Measurements from ENCODE around the gene ZNF423. TPM values are rescaled to one million over a fixed set of nuclear protein-coding genes. Genes with fewer than 3 reads are reported as not detected.

ZNF423 gene
- total RNA-seq, 4 donors from 2014 or later, result 0.72 to 5.9 (median 1.1) TPM

GRCh38 chr16:49816875-49817274 is 39.0 kb downstream of the ZNF423 start:
- no peaks in the 10 kb centered on the region for H3K36me3 ChIP-seq
- no peaks in the 10 kb centered on the region for H3K9me3 ChIP-seq
- H3K4me1 ChIP-seq, result peaks cover 0 to 6% (median 0%) of the 10 kb centered on the region in 3 donors
- DNase-seq, result no peak
- H3K27ac ChIP-seq, result no peak overlapping the region
- WGBS, 2 donors, result 59% methylated on average over 5 of the region's 8 CpGs
- no peak overlapping the region for H3K4me3 ChIP-seq
- H3K27me3 ChIP-seq, result no peaks in the 10 kb centered on the region
- intact Hi-C loops (cut with DNase I), result no loop called here
- TF ChIP-seq CTCF (IDR thresholded peaks at IDR 0.05) (no peak), POLR2A (IDR thresholded peaks at IDR 0.05) (no peak)

DNA sequence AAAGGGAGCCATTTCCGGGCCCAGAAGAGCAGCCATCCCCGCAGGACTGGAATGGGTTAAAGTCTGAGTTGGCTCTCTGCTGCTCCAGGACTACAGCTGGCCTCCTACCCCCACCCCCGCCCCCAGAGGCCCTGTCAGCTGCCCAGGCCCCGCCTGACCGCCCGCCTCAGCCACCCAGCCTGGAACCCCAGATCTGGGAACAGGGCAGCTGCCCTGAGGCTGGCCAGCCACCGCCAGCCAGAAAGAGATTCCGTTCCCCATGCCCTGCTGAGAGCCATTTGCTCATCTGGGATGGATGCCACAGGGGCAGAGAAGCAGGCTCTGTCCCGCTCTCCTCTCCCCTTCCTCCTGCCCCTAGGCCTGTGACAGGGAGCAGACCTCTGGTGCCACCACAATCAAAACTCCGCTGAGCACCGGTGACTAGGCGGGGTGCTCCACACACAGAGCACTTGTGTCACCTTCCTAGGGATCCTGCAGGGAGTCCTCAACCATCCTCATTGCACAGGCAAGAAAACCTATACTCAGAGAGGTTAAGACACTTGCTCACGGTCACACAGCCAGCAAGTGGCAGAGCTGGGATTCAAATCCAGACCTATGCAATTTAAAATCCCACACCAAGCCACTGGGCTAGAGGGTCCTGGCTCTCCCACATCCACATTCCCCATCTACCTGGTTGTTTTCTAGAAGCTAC is 44.1 kb downstream of the ZNF423 start:
- H3K36me3 ChIP-seq, result no peaks in the 10 kb centered on the region
- TF ChIP-seq POLR2A (IDR thresholded peaks at IDR 0.05) (no peak), CTCF (IDR thresholded peaks at IDR 0.05) (no peak)

DNA sequence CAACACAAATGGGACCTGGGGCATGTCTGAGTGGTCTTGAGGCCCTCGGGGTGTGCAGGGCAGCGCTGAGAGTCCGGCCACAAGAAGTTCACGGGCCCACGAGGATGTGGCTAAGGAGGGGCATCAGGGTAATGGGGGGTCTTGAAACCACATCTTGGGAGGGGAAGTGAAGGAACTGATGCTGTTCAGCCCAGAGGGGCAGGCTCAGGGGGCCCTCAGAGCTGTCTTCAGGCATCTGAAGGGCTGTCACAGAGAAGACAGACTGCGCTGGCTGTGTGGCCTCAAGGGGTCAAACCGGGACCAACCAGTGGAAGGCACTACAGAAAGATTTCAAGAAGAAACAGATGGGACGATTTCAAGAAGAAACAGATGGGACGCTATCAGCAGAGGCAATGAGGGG is 45.1 kb downstream of the ZNF423 start:
- intact Hi-C loops (cut with DNase I), result no loop called here
- TF ChIP-seq POLR2A (IDR thresholded peaks at IDR 0.05), result no peak
- no peak for TF ChIP-seq CTCF (IDR thresholded peaks at IDR 0.05)
- no peaks in the 10 kb centered on the region for H3K9me3 ChIP-seq
- H3K27me3 ChIP-seq, result no peaks in the 10 kb centered on the region
- no peak overlapping the region for H3K4me3 ChIP-seq
- no peak for DNase-seq
- WGBS, 2 donors, result 75 to 82% methylated on average over 4 of the region's 9 CpGs
- H3K36me3 ChIP-seq, result no peaks in the 10 kb centered on the region
- no peak overlapping the region for H3K27ac ChIP-seq
- H3K4me1 ChIP-seq, result peaks cover 0 to 28% (median 5%) of the 10 kb centered on the region in 3 donors

More for the DNA sequence above, 44.1 kb downstream of the ZNF423 start:
- no peaks in the 10 kb centered on the region for H3K27me3 ChIP-seq
- 52 to 75% methylated on average over 1 to 9 of the region's 13 CpGs for WGBS, 2 donors
- H3K4me1 ChIP-seq, result peaks cover 0 to 26% (median 5%) of the 10 kb centered on the region in 3 donors
- DNase-seq, result no peak
- intact Hi-C loops (cut with DNase I), result no loop called here
- H3K4me3 ChIP-seq, result no peak overlapping the region
- H3K9me3 ChIP-seq, result no peaks in the 10 kb centered on the region
- H3K27ac ChIP-seq, result peak overlapping the region in 1 of 4 donors; percentile 44

DNA sequence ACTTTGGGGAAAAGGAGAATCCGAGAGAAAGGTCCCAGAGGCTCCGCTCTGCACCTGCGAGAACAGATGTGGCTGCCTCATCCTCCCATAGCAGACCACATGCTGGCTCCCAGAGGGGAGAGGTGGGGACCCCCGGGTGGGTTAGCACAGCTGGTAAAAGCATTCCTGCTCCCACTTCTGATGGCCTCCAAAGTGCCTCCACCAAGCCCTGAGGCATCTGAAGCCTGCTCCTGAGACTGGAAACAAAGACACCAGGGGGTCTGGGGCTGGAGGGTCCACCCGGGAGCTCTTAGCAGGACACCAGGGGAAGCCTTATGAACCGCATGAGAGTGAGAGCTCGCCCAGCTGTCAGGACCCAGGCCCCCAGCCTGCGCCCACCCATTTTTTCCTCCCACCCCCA is 46.4 kb downstream of the ZNF423 start:
- no peaks in the 10 kb centered on the region for H3K27me3 ChIP-seq
- peaks cover 0 to 28% (median 5%) of the 10 kb centered on the region in 3 donors for H3K4me1 ChIP-seq
- 80 to 87% methylated on average over 5 to 7 of the region's 8 CpGs for WGBS, 2 donors
- intact Hi-C loops (cut with DNase I), result no loop called here
- no peak for DNase-seq
- TF ChIP-seq POLR2A (IDR thresholded peaks at IDR 0.05) (no peak), CTCF (IDR thresholded peaks at IDR 0.05) (no peak)
- H3K36me3 ChIP-seq, result no peaks in the 10 kb centered on the region
- H3K27ac ChIP-seq, result peak overlapping the region in 1 of 4 donors; percentile 6
- H3K4me3 ChIP-seq, result no peak overlapping the region
- no peaks in the 10 kb centered on the region for H3K9me3 ChIP-seq

DNA sequence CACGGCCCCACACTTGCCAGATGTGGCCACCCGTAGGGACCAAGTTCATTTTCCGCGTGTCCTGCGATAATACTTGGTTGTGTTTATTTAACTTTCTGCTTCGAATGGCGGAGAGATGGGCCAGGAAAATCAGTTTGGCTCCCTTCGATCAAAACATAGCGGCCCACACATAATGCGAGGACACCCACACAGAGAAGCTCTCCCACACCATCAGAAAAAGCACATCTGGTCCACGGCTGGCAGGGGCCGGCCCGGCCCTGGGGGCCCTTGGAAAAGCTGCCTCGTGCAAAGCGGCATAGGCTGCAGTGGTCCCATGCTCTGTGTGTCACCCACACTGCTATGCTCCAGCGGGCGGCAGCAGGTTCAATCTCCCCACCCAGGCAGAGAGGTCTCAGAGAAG is 46.9 kb downstream of the ZNF423 start:
- 88% methylated on average over 13 of the region's 17 CpGs; no CpG with 5 or more reads in 1 of the 2 donors for WGBS, 2 donors
- Histone ChIP-seq H3K27ac (peak overlapping the region in 2 of 4 donors; percentile 6 to 16), H3K4me1 (peaks cover 0 to 28% (median 5%) of the 10 kb centered on the region in 3 donors)

More for the DNA sequence above, 46.9 kb downstream of the ZNF423 start:
- no peaks in the 10 kb centered on the region for H3K9me3 ChIP-seq
- H3K36me3 ChIP-seq, result no peaks in the 10 kb centered on the region
- H3K27me3 ChIP-seq, result no peaks in the 10 kb centered on the region
- TF ChIP-seq CTCF (IDR thresholded peaks at IDR 0.05) (no peak), POLR2A (IDR thresholded peaks at IDR 0.05) (no peak)
- DNase-seq, result no peak
- no peak overlapping the region for H3K4me3 ChIP-seq
- intact Hi-C loops (cut with DNase I), result no loop called here
